ENCODE measurements around the gene APMAP.

APMAP gene, protein sequence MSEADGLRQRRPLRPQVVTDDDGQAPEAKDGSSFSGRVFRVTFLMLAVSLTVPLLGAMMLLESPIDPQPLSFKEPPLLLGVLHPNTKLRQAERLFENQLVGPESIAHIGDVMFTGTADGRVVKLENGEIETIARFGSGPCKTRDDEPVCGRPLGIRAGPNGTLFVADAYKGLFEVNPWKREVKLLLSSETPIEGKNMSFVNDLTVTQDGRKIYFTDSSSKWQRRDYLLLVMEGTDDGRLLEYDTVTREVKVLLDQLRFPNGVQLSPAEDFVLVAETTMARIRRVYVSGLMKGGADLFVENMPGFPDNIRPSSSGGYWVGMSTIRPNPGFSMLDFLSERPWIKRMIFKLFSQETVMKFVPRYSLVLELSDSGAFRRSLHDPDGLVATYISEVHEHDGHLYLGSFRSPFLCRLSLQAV

GRCh38 chr20:24992487-24993205 lies at the start of gene APMAP:
Gene APMAP, minus strand, starts transcription at chr20:24992751. Its CDS starts 63 bp downstream, at chr20:24992688.
- FAIRE-seq, result no peak

- no peak for FAIRE-seq
Observed at GRCh38 chr20:25041813-25042530, 49.4 kb upstream of the APMAP start.

GRCh38 chr20:25040438-25040831 lies 47.9 kb upstream of the APMAP start:
- FAIRE-seq, result no peak

- no peak for FAIRE-seq
Observed at GRCh38 chr20:25039697-25040437, 47.3 kb upstream of the APMAP start.

DNA sequence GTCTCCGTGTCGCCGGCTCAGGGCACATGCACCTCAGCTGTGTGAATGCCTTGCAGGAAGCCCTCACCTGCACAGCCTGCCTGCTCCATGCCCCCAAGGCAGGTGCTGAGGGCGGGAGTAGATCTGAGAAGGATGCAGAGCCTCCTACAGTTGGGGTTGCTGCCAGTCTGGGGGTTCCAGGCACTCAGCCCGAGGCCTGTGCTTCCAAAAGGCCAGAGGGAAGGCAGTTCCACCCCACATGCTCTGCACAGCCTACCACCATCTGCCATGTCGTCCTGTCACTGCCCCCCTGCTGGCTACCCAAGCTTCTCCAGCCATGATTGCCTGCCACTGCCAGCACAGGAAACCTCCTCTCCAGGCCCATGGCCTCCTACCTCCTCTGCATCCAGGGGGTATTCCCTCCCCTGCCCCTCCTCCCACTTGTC lies 46.1 kb upstream of the APMAP start:
- no peak for FAIRE-seq

GRCh38 chr20:25038103-25038410 lies 45.5 kb upstream of the APMAP start:
- no peak for FAIRE-seq

DNA sequence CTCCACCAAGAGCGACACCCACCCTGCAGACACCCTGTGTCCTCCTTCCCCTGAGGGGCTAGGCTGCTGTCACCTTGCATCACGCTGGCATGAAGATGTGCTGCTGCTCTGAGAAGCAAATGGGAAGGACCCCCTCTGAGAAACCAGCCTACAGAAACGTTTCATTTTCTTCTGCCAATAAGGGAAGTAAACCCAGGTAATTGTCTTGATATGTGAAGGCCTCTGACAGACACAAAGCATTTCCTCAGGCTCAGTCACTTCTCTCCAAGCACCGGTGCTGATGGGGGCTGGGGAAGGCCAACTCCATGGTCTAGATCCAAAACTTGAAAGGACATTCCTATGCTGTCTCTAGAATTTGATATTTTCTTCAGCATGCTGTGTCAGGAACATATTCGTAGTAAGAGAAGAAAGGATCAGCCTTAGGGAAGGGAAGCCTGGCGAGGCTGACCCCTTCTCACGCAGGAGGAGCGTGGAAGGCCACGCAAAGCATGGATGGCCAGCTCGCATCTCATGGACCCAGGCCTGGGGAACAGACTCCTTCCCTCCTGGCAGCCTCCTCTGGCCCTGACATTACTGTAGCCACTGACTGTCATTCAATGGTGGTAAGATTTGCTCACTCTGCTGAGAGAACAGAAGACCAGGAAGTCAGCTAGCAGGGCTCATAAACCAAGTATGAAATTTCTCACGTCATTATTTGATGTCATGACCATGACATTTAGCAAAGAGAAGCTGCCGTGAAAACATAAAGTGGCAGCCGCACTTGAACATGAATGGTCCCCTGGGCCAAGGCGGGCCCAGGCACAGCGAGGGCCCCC lies 44.9 kb upstream of the APMAP start:
- FAIRE-seq, result no peak

GRCh38 chr20:25036331-25036936 lies 43.9 kb upstream of the APMAP start:
- FAIRE-seq, result no peak

- no peak for FAIRE-seq
Observed at GRCh38 chr20:25035921-25036320, 43.4 kb upstream of the APMAP start.

GRCh38 chr20:25033924-25034300 lies 41.4 kb upstream of the APMAP start:
- FAIRE-seq, result no peak

GRCh38 chr20:25033265-25033923 lies 40.8 kb upstream of the APMAP start:
- FAIRE-seq, result no peak

DNA sequence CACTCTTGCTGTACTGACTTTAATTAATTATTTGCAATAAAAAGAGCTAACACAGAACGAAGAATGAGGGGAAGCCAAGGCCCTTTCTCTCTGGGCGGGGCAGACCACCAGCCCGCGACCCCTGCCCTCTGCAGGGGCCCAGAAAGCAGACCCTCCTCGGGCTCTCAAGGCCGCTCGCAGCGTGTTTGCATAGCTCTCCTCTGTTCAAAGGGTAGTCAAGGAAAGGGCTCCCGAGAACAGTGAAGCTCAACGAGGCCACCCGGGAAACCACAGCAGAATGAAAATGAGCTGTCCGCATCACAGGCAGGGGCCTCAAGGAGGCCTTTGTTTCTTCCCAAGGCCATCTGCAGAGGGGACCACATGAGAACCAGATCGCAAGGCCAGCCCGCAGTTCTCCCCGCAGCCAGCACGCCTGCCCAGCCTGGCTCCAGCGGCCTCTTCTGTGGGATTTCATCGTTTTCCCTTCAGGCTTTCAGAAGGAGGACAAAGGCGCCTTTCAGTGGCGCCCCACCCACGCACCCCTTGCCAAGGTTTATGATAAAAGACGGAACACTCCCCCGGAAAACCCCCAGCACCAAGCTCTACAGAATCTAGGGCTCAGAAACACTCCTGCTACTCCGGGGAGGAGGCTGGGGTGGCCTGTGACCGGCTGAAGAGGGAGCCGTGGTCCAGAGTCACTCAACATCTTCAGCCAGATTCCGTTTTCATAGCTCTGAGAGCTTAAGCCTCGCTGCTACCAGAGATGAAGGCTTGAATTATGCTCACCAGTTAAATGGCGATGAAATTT lies 40.1 kb upstream of the APMAP start:
- no peak for FAIRE-seq

DNA sequence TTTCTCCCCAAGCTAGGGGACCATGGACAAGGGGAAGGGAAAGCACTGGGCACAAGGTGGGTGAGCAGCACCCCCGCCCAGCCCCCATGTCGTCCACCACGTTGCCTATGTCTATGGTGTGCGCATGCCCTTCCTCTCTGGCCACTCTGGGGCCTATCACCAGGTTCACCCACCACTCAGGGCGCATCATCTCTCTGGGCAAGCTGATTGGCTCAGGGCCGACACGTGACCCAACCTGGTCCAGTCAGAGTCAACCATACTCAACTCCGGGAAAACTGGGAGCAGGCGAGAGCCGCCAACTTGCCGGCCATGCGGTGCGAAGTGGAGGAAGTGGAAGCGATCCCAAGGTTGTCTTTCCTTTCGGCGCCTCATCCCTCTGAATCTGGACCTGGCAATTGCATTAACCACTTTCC lies 39.5 kb upstream of the APMAP start:
- no peak for FAIRE-seq

GRCh38 chr20:25031241-25031640 lies 38.7 kb upstream of the APMAP start:
- no peak for FAIRE-seq

DNA sequence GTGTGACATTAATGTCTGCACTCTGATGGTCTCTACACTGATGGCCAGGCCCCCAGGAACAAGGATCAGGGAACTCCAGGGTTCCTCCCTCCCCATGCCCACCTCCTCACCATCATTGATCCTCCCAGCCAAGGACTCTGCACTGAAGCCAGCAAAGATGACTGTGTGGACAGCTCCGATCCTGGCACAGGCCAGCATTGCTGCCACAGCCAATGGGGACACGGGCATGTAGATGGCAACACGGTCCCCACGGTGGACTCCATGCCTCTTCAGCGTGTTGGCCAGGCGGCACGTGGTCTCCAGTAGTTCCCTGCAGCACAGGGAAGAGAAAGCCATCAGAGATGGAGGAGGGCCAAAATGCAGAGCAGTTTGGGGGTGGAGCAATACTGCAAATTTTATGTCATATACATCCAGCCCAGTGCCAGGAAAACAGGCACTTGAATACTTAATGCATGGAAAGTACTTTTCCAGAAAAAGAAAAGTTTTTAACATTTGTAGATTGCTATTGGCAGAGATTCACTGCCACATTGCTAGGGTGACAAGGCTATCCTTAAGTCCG lies 38.2 kb upstream of the APMAP start:
- FAIRE-seq, result no peak

GRCh38 chr20:25030007-25030648 lies 37.6 kb upstream of the APMAP start:
- FAIRE-seq, result no peak

GRCh38 chr20:25025986-25026605 lies 33.5 kb upstream of the APMAP start:
- FAIRE-seq, result no peak

DNA sequence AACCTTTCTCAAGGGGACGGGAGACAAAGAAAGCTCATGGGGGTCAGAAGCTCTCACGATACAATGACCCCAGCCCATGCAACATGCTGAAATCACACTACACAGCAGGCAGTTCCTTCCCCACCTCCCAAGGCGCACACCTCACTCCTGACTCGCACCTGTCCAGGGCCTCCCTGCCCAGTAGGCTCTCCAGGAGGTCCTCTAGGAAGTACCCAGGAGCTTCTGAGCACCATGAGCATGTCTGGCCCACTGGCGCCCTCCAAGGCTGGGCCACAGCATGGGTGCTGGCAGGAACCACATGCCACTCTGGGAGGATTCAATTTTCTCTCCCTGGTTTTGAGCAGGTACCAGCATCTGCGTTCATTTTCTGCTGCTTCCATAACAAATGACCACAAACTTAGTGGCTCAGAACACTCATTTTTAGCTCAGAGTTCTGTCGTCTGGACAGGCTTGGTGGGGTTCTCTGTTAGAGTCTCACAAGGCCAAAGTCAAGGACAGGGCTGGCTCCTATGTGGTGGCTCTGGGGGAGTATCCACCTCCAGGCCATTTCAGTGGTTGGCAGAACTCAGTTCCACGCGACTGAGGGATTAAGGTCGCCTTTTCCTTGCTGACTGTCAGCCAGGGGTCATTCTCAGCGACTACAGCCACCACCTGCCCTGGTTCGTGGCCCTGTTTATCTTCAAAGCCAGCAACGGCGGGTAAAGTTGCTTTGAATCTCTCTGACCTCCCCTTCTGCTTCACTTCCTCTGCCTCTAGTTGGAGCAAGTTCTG lies 32.7 kb upstream of the APMAP start:
- no peak for FAIRE-seq
